ENCODE data around the gene BCAS3. TPM values are rescaled to one million over a fixed set of nuclear protein-coding genes. Genes with fewer than 3 reads are reported as not detected.
"Not testable (repeated sequence)": the region's sequence is repeated elsewhere in the genome, so short reads cannot be mapped to it uniquely, and the experiment has no call there.

The BCAS3 gene
- total and polyA plus RNA-seq, 12 donors: 6.1 to 21.8 (median 17.2) TPM

DNA sequence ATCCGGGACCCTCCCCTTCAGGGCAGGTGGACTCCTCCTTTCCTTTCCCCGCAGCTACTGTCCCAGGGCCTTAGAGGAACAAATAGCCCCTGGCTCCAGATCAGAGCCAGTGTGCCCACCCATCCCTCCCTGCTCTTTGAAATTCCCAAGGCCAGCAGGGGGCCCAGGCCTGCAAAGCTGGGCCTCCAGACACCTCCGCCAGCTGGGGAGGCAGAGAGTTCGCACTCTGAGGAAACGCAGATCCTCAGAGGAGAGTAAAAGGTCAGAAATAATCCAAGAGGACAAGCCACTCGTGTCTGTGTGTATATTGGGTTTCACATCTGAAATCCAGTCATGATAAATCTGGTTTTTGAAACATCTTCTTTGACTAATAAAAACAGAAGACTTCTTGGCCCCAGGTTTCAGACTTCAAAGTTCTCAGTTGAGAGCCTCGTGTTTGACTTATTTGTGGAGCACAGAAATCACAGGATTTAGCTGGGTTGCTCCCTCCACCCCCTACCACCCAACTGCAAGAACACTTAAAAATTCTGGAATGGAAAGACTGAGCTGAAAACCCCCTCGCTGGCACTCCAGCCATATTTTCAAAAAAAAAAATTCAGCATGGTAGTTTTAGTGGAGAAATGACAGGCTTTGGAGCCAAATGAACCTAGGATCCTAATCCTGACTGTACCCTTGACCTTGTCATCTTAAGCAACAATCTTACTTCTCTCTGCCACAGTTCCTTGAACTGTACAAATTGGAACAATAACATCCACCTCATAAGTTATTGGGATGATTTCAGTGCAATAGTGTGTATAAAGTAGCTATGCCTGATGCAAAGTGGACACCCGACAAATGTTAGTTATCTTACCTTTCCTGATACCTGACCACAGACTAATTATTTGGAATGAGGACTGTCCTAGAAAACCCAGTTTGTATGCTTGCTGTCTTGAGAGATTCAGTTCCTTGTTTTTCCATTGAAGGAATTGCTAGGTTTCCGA is 677.5 kb downstream of the BCAS3 start:
- ATAC-seq: no peak
- Histone ChIP-seq H3K4me3 (no peak overlapping the region), H3K9me3 (no peaks in the 10 kb centered on the region), H3K27me3 (no peaks in the 10 kb centered on the region), H3K27ac (no peak overlapping the region), H3K36me3 (no peaks in the 10 kb centered on the region), H3K4me1 (peaks cover 0 to 20% (median 0%) of the 10 kb centered on the region in 9 donors)
- intact Hi-C loops (cut with DNase I): no loop called here
- 96 to 97% methylated on average over 10 of the region's 10 CpGs for WGBS, 2 donors
- TF ChIP-seq CTCF (IDR thresholded peaks at IDR 0.05): no peak
- no peak for DNase-seq

- DNase-seq; H3K27ac ChIP-seq; H3K4me1 ChIP-seq; intact Hi-C loops (cut with DNase I); H3K36me3 ChIP-seq; H3K4me3 ChIP-seq; H3K9me3 ChIP-seq; ATAC-seq: not testable (repeated sequence)
- 94 to 96% methylated on average over 3 of the region's 3 CpGs for WGBS, 2 donors
- H3K27me3 ChIP-seq: peaks cover 0 to 12% (median 0%) of the 10 kb centered on the region in 7 donors
Measured at GRCh38 chr17:61357061-61357460, 679.4 kb downstream of the BCAS3 start.

DNA sequence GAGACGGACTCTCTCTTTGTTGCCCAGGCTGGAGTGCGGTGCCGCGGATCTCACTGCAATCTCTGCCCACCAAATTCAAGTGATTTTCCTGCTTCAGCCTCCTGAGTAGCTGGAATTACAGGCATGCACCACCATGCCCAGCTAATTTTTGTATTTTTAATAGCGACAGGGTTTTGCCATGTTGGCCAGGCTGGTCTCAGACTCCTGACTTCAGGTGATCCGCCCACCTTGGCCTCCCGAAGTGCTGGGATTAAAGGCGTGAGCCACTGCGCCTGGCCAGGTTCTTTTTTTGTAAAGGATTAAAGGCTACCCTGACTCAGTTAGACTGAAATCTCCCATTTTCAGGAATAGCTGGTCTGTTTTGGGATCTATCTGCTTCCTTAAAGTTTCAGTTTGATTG is 681.9 kb downstream of the BCAS3 start:
- intact Hi-C loops (cut with DNase I); DNase-seq; H3K9me3 ChIP-seq; H3K36me3 ChIP-seq; H3K27ac ChIP-seq; ATAC-seq; H3K4me1 ChIP-seq; H3K4me3 ChIP-seq: not testable (repeated sequence)
- 98% methylated on average over 9 of the region's 9 CpGs for WGBS, 2 donors
- H3K27me3 ChIP-seq: peaks cover 0 to 21% (median 0%) of the 10 kb centered on the region in 7 donors

GRCh38 chr17:61360318-61360943 is 682.8 kb downstream of the BCAS3 start:
- intact Hi-C loops (cut with DNase I): no loop called here
- H3K36me3 ChIP-seq: no peaks in the 10 kb centered on the region
- no peak overlapping the region for H3K27ac ChIP-seq
- TF ChIP-seq CTCF (IDR thresholded peaks at IDR 0.05): no peak
- H3K4me3 ChIP-seq: no peak overlapping the region
- ATAC-seq (no peak), DNase-seq (no peak)
- peaks cover 0 to 21% (median 0%) of the 10 kb centered on the region in 7 donors for H3K27me3 ChIP-seq
- no peaks in the 10 kb centered on the region for H3K9me3 ChIP-seq
- H3K4me1 ChIP-seq: no peaks in the 10 kb centered on the region
- whole genome bisulfite sequencing, 2 donors: 94 to 96% methylated on average over 3 of the region's 3 CpGs

- Histone ChIP-seq H3K4me3 (no peak overlapping the region), H3K27me3 (peaks cover 0 to 21% (median 0%) of the 10 kb centered on the region in 7 donors), H3K4me1 (peaks cover 0 to 6% (median 0%) of the 10 kb centered on the region in 9 donors), H3K27ac (no peak overlapping the region), H3K9me3 (no peaks in the 10 kb centered on the region), H3K36me3 (no peaks in the 10 kb centered on the region)
- no peak for DNase-seq
- no peak for ATAC-seq
- no peak for TF ChIP-seq CTCF (IDR thresholded peaks at IDR 0.05)
- 87 to 91% methylated on average over 2 of the region's 2 CpGs for WGBS, 2 donors
- intact Hi-C loops (cut with DNase I): no loop called here
Measured at GRCh38 chr17:61361084-61361483, 683.4 kb downstream of the BCAS3 start.

Measured in heart right ventricle (tissue), 16 donors.